GM21737 (cell line): ENCODE data around the gene PIP5KL1.

Experiments used
- ATAC-seq: cut with Tn5 transposase; IDR thresholded peaks from one replicate; pipeline ENCODE4 v1.9.1; 2021; ENCODE audit warnings: mild to moderate bottlenecking, moderate library complexity; ENCODE audit not compliant: unreplicated experiment

The PIP5KL1 gene, protein sequence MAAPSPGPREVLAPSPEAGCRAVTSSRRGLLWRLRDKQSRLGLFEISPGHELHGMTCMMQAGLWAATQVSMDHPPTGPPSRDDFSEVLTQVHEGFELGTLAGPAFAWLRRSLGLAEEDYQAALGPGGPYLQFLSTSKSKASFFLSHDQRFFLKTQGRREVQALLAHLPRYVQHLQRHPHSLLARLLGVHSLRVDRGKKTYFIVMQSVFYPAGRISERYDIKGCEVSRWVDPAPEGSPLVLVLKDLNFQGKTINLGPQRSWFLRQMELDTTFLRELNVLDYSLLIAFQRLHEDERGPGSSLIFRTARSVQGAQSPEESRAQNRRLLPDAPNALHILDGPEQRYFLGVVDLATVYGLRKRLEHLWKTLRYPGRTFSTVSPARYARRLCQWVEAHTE

GRCh38 chr9:127930231-127931091 lies at the start of gene PIP5KL1:
PIP5KL1 (minus strand) TSS chr9:127930777; CDS start chr9:127930752, 25 bp downstream.
- ATAC-seq: peak; percentile 69

GRCh38 chr9:127980060-127980705 lies 49.6 kb upstream of the PIP5KL1 start:
- peak; percentile 29 for ATAC-seq

DNA sequence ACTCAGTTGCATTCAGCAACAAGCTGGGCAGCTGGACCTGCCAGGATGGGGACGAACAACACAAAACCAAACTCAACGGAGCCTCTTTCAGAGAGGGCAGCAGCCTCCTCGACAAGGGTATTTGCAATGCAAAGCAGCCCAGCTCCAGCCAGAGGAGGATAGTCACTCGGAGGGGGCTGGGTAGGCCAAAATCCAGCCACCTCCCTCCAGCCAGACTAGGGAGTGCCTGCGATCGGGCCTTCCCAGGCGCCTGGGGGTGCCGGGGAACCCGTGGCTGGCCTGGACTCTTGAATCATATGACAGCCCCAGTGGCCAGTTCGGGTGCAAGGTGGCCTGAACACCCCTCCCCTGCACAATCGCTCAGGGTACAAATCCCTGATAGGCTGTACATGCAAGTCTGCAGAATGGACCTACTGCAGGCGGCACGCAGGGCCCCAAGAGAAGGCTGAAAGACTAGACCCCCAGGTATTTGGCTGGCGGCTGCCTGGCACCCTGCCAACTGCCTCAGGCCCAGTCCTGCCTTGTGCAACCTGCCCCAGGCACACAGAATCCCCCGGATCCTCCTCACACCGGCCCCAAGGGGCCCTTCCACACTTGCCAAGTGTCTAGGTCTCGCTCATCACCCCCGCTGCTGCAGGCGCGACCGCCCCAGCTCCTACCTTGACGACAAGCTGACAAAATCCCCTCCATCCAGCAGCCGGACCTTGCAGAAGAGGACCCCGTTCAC lies 48.9 kb upstream of the PIP5KL1 start:
- no peak for ATAC-seq

GRCh38 chr9:127979015-127979332 lies 48.4 kb upstream of the PIP5KL1 start:
- no peak for ATAC-seq

GRCh38 chr9:127977884-127978647 lies 47.5 kb upstream of the PIP5KL1 start:
- no peak for ATAC-seq

GRCh38 chr9:127977009-127977883 lies 46.7 kb upstream of the PIP5KL1 start:
- ATAC-seq: no peak

GRCh38 chr9:127976498-127976897 lies 45.9 kb upstream of the PIP5KL1 start:
- ATAC-seq: no peak

DNA sequence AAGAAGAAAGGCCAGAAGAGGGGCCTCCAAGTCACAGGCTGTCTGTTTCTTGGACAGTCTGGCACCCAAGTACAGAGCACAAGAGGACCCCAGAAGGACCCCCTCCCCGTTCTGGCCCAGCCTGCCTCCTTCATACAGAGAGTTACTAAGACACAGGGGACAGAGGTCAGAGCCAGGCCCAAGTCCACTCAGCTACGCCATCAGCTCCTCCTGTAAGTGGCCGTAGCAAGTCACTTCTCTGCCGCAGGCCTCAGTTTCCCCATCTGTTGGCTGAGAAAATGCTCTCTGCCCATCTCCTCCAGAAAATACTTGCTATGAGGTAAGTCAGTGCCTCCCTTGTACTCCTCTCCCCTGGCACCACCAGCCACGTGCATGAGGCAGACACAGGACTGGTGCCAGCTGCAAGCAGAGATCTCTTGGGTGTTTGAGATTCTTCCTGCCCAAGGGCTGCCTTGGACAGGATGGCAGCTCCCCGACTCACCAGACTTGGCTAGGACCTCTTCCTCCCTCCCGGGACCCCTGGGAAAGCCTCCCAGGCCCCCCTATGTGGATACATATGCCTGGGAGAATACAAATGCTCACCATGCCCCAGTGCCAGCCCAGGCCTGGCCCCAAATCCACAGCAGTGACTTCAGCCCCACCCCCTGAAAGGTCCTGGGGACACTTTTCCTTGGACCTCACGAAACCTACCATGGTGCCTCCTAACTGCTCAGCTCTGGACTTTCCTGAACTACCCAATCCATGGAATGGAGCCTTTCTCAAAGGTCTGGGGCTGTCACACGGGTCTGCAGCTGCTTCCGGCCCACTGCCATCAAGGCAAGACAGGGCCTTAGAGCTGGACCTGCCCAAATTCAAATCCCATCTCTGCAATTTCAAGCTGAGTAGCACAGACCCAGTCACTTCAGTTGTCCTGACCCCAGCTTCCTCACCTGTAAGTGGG lies 45.1 kb upstream of the PIP5KL1 start:
- no peak for ATAC-seq

DNA sequence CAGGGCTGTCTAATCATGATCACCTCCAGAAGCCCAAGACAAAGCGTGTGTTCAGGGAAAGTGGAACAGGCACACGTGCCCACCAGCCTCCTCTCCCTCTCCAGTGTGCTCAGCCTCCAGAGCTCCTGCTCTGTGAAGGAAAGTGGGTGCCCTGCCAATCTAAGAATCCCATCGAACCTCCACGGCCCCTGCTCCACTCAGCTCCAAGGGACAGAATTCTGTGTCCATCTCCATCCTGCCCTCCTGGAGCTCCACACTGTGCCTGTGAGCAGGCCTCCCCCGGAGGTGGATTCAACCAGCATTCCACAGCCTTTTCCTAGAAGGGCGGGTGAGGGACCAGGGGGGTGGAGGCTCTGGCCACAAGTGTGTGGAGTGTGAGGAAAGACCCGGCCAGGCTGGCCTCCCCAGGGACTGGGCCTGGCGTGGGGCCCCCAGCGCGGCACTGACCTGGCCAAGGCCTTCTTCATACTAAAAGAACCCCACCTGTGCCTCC lies 44.2 kb upstream of the PIP5KL1 start:
- no peak for ATAC-seq

DNA sequence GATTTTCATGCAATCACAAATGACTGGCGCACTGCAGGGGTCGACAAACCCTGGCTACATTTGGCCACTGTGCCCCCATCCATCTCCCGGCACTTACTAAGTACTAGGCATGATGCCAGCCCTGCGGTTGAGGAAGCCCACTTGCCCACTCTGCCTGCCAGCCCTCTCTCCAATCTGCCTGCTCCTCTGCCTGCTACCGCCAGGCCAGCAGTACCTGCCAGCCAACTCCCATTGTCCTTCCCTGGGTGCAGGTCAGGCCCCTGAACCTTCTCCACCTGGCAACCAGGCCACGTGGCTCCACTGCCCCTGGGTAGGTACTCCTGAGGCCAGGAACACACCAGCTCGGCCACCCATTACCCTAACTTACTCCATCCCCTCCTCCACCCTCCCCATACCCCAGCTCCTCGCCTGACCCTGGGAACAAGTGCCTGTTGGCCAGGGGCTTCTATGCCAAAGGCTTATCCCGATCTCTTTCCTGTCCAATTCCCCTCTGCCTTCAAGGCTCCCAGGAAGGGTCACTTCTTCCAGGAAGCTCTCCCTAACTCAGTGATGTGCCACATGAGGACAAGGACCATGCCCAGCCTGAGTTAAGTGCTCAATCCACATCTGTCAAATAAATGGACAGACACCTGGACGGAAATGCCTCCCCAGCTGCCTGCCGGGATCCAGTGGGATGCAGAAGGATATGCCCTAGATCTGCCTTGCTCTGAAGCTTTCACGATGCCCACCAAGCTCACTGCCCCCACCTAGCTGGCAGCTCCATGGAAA lies 43.6 kb upstream of the PIP5KL1 start:
- no peak for ATAC-seq

DNA sequence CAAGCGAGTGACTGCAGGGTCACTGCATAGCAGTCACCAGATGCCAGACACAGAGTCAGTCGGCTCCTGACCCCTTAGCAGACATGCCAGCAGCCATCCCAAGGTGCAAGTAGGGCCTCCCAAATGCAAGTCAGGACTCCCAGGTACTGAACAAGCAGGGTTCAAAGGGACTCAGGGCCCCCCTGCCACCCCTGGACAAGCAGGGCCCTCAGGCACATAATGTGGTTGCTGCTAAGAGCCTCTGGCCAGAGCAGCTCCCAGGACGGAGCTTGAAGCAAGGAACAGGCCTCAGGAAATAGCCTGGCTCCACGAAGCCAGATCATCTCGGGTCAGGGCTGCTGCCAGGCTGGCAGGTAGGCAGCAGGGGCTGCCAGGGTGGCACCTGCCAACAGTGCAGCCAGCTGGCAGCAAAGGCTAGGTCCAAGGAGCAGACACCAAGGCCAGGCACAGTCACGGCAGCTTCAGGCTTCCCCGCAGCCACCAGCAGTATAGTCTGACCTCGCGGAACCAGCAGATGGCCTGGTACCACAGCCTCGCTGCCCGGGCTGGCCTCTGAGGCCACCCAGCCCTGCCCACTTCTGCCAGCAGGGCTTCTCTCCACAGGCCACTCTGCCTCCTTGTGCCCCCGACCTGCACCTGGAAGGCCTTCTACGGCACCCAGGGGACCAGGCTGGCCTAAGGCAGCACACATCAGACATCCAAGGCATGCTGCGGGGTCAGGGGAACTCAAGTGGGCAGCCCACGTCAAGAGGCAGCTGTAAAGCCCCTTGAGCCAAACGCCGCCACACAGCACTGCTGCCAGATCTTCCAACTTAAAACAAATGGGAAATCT lies 42.8 kb upstream of the PIP5KL1 start:
- no peak for ATAC-seq

DNA sequence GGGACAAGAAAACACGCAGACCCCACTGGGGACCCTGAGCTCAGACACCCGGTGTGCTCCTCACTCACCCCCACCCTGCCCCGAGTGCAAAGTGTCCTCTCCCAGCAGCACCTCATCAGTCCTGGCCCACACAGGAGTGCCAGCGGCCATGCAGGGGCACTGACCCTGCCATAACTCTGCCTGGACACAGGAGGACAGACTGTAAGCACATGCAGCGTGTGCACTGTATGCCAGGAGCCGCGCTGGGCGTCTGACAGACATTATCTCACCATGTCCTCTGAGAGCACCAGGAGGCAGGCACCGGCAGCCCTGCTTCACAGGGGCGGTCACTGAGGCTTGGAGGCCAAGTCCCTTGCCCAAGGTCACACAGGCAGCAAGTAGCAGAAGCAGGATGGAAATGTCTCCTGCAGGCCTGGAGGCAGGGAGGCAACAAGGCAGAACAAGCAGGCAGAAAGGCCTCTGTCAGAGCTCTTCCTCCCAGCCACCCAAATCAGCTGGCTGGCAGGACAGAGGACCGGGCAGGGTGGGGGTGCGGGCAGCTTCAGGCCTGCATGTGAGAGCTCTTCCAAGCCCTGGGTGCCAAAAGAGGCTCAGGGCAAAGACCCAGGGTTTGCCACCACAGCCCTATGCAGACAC lies 41.8 kb upstream of the PIP5KL1 start:
- no peak for ATAC-seq

GRCh38 chr9:127971357-127972235 lies 41.0 kb upstream of the PIP5KL1 start:
- no peak for ATAC-seq

DNA sequence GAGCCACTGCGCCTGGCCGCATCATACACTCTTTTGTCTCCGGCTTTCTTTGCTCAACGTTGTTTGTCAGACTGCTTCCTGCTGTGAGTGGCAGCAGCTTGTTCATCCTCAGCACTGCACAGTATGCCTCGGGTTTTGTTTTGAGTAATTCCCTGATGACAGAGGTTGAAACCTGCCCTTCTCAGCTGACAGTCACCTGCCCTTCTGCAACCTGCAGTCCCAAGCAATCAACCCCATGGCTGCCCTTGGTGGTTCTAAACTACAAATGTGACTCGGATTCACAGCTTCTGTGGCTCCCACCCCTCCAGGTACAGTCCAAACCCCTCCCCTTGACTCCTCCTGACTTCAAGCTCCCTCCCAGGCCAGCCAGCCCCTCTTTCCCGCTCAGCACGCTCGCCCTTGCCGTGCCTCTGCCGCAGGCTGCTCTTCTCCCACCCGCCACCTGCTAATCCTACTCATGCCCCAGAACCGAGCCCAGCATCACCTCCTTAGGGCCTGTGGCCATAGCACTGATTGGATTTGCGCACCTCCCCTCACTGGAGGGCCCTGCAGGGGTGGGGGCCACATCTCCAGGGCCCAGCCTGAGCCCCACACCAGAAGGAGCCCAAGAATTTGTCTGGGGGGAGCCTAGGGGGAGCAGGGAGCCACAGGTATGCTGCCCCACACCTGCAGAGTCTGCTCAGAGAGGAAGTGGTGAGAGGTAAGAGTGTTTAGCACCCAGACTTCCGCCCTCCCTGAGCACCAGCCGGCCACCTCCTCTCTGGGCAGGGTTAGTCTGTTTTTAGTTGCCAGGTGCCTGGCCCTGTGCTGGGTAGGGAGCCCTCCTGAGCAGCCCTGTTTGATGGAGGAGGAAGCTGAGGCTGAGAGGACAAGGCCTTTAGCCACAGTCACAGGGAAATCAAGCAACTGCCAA lies 40.1 kb upstream of the PIP5KL1 start:
- peak; percentile 66 for ATAC-seq
